Nephron progenitor cell (in vitro differentiated cells): ENCODE data around the gene KCNJ16.

ENCODE experiments used
- DNase-seq: peaks from one replicate; pipeline ENCODE4 v3.0.0; 2021
- H3K27ac Mint-ChIP-seq: 2 replicates; pipeline ENCODE4 v1.8.0; 2021; ENCODE audit warnings: mild to moderate bottlenecking, moderate library complexity, mixed read lengths
- H3K27me3 Mint-ChIP-seq: 2 replicates; pipeline ENCODE4 v1.8.0; 2021; ENCODE audit warnings: mild to moderate bottlenecking, low read depth, mixed read lengths; ENCODE audit not compliant: poor library complexity
- H3K36me3 Mint-ChIP-seq: 2 replicates; pipeline ENCODE4 v1.8.0; 2021; ENCODE audit warnings: low read depth, mixed read lengths
- H3K4me1 Mint-ChIP-seq: 2 replicates; pipeline ENCODE4 v1.8.0; 2021; ENCODE audit warnings: mixed read lengths
- H3K4me3 Mint-ChIP-seq: 2 replicates; pipeline ENCODE4 v1.8.0; 2021; ENCODE audit warnings: mild to moderate bottlenecking, moderate library complexity, mixed read lengths
- H3K9me3 Mint-ChIP-seq: 2 replicates; pipeline ENCODE4 v1.8.0; 2021; ENCODE audit warnings: mild to moderate bottlenecking, moderate library complexity, mixed read lengths
- TF ChIP-seq, protein P1 (sequence below): fragments of 200-600 bp; sonication (generic); IDR thresholded peaks from 2 replicates; pipeline ENCODE4 v1.5.0; 2021; ENCODE audit warnings: antibody characterized with exemption

The KCNJ16 gene

DNA sequence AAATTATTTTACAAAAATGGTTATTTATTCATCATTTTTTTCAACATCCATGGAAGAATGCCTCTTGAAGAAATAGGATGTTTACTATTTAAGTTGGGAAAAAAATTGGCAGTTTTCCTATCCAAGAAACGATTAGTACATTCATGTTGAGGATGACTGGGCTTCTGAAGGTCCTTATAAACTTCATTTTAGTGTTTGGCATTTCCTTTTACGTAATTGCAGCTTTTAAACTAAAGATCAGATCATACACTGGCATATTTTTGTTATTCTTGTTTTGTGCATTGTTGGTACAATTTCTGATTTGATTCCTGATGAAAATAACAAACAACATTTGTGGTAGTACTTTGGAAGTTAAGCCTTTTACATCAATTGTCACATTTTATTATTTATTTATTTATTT, 11.5 kb downstream of the KCNJ16 start:
- Mint-ChIP-seq H3K4me3 (no peak overlapping the region), H3K36me3 (no peaks in the 10 kb centered on the region), H3K27ac (no peak overlapping the region), H3K27me3 (no peaks in the 10 kb centered on the region), H3K4me1 (peaks cover 14% of the 10 kb centered on the region), H3K9me3 (no peaks in the 10 kb centered on the region)
- DNase-seq, result no peak
- TF ChIP-seq, protein P1, sequence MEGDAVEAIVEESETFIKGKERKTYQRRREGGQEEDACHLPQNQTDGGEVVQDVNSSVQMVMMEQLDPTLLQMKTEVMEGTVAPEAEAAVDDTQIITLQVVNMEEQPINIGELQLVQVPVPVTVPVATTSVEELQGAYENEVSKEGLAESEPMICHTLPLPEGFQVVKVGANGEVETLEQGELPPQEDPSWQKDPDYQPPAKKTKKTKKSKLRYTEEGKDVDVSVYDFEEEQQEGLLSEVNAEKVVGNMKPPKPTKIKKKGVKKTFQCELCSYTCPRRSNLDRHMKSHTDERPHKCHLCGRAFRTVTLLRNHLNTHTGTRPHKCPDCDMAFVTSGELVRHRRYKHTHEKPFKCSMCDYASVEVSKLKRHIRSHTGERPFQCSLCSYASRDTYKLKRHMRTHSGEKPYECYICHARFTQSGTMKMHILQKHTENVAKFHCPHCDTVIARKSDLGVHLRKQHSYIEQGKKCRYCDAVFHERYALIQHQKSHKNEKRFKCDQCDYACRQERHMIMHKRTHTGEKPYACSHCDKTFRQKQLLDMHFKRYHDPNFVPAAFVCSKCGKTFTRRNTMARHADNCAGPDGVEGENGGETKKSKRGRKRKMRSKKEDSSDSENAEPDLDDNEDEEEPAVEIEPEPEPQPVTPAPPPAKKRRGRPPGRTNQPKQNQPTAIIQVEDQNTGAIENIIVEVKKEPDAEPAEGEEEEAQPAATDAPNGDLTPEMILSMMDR, result no peak

GRCh38 chr17:70089513-70090148, 14.6 kb downstream of the KCNJ16 start:
- H3K4me1 Mint-ChIP-seq, result peaks cover 23% of the 10 kb centered on the region
- H3K36me3 Mint-ChIP-seq, result no peaks in the 10 kb centered on the region
- no peak for DNase-seq
- no peak overlapping the region for H3K27ac Mint-ChIP-seq
- H3K4me3 Mint-ChIP-seq, result no peak overlapping the region
- no peaks in the 10 kb centered on the region for H3K9me3 Mint-ChIP-seq
- TF ChIP-seq, protein P1, result no peak
- no peaks in the 10 kb centered on the region for H3K27me3 Mint-ChIP-seq

DNA sequence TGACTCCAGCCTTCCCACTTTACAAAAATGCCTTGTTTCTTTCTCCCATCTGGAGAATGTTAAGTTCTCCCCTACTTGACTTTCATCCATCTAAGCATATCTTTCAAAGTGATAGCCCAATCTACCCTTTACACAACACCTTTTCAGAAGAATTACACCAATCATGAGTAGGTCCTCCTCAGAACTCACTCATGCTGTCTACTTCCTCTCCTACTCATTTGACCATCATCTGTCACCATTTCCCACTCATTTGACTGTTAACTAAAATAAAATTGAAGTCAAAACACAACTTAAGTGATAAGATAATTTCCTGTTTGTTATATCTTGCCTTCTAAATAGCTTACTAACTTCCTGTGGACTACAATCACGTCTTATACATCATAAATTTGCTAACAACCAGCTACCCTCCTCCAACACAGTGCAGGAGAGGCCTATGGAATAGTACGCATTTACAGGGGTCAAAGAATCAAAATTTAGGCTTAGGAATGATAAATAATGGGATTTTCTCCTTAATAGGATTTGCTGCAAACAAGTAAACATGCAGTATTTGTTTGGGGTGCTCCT, 16.1 kb downstream of the KCNJ16 start:
- TF ChIP-seq, protein P1, result no peak
- Mint-ChIP-seq H3K27me3 (no peaks in the 10 kb centered on the region), H3K4me3 (no peak overlapping the region), H3K4me1 (peaks cover 23% of the 10 kb centered on the region), H3K36me3 (no peaks in the 10 kb centered on the region), H3K9me3 (no peaks in the 10 kb centered on the region), H3K27ac (no peak overlapping the region)
- DNase-seq, result no peak

DNA sequence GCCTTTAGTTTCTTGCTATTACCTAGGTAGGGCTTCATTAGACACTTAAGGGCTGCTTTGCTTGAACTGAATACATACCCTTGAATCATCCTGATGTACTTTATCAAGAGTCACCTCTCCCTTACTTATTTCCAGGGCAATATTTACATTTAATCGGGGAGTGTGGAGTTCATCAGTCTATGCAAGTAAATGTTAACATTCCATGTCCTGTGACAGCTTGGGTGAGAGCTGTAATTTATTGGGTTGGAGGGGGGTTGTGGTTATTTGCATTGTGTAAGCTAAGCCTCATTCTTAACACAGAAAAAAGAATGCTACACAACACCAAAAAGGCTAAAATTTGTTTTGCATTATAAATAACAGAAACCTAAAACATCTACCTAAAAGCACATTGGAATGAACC, 16.7 kb downstream of the KCNJ16 start:
- DNase-seq, result no peak
- Mint-ChIP-seq H3K4me3 (no peak overlapping the region), H3K27me3 (no peaks in the 10 kb centered on the region), H3K27ac (no peak overlapping the region), H3K36me3 (no peaks in the 10 kb centered on the region), H3K9me3 (no peaks in the 10 kb centered on the region), H3K4me1 (peaks cover 23% of the 10 kb centered on the region)
- TF ChIP-seq, protein P1, result no peak

DNA sequence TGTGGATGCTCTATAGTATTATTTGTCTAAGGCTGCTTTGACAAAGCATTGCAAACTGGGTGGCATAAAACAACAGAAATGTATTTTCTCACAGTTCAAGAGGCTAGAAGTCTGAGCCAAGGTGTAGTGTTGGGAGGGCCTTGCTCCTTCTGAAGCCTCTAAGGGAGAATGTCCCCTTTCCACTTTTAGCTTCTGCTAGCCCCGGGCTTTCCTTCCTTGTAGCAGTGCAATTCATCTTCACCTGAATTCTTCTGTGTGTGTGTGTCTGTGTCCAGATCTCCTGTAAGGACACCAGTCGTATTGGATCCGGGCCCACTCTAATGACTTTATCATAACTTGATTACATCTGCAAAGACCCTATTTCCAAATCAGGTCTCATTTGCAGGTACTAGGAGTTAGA, 18.1 kb downstream of the KCNJ16 start:
- H3K27me3 Mint-ChIP-seq, result no peaks in the 10 kb centered on the region
- H3K36me3 Mint-ChIP-seq, result no peaks in the 10 kb centered on the region
- H3K9me3 Mint-ChIP-seq, result no peaks in the 10 kb centered on the region
- H3K4me1 Mint-ChIP-seq, result peaks cover 23% of the 10 kb centered on the region
- no peak overlapping the region for H3K4me3 Mint-ChIP-seq
- TF ChIP-seq, protein P1, result no peak
- H3K27ac Mint-ChIP-seq, result no peak overlapping the region
- no peak for DNase-seq

DNA sequence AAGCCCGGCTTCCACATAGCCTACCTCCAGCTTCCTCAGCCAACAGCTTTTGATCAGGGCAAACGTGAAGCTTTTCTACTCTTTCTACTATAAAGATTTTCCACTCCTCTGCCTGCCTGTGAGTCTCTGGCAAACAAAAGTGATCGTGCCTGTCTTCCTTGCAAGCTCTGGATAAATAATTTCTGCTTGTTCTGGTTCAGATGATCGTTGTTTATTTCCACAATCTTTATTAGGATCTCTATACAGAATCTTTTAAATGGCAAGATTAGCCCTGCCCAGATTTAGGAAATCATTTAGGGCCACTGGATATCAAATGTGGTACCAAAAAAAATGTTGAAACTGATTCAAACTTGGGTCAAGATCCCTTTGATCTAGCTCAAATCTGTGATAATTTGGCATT, 20.4 kb downstream of the KCNJ16 start:
- no peak overlapping the region for H3K4me3 Mint-ChIP-seq
- TF ChIP-seq, protein P1, result no peak
- no peaks in the 10 kb centered on the region for H3K27me3 Mint-ChIP-seq
- peaks cover 10% of the 10 kb centered on the region for H3K4me1 Mint-ChIP-seq
- no peak for DNase-seq
- no peaks in the 10 kb centered on the region for H3K9me3 Mint-ChIP-seq
- H3K27ac Mint-ChIP-seq, result no peak overlapping the region
- no peaks in the 10 kb centered on the region for H3K36me3 Mint-ChIP-seq
